Natural killer cell treated with Interleukin-12 subunit alpha and Interleukin-12 subunit beta and Interleukin-15 and Interleukin-18, amount 100 ng/mL, for 72 hours (primary cell): ENCODE measurements around the gene SPTBN1. TPM values are rescaled to one million over a fixed set of nuclear protein-coding genes. Genes with fewer than 3 reads are reported as not detected.
A peak's percentile ranks its signal among the peaks of the same experiment; 100 is the strongest.

ENCODE experiments used
- ATAC-seq, 2 donors: fragments of 150-1000 bp; cut with Tn5 transposase in 1 of 2; sonication (Bioruptor Pico), chemical (Tn5 transposase) in 1 of 2; 2 replicates each; pipeline ENCODE4 v1.10.0; 2021
- DNase-seq: peaks from one replicate; pipeline ENCODE4 v3.0.0; 2022; ENCODE audit warnings: low spot score
- H3K27ac Mint-ChIP-seq, 2 donors: 1 replicate in 1 of 2; 2 replicates in 1 of 2; pipeline ENCODE4 v1.8.0; 2022; ENCODE audit warnings: mixed read lengths in 2 of 2, mild to moderate bottlenecking in 1 of 2, moderate library complexity in 1 of 2
- H3K27me3 Mint-ChIP-seq, 2 donors: 1 replicate in 1 of 2; 2 replicates in 1 of 2; pipeline ENCODE4 v1.8.0; 2022; ENCODE audit warnings: mixed read lengths in 2 of 2
- H3K36me3 Mint-ChIP-seq: one replicate; pipeline ENCODE4 v1.8.0; 2022; ENCODE audit warnings: mixed read lengths
- H3K4me1 Mint-ChIP-seq, 2 donors: 1 replicate in 1 of 2; 2 replicates in 1 of 2; pipeline ENCODE4 v1.8.0; 2022; ENCODE audit warnings: low read depth in 2 of 2, mixed read lengths in 2 of 2, mild to moderate bottlenecking in 1 of 2
- H3K4me3 Mint-ChIP-seq: one replicate; pipeline ENCODE4 v1.8.0; 2022; ENCODE audit warnings: mixed read lengths
- H3K9me3 Mint-ChIP-seq: 2 replicates; pipeline ENCODE4 v1.8.0; 2022; ENCODE audit warnings: mixed read lengths
- total RNA-seq, 2 donors: library from RNA; stranded (reverse); gene quantifications; one replicate each; pipeline ENCODE4 v1.2.3, GENCODE V29; 2022

SPTBN1 gene
- total RNA-seq, 2 donors from 2014 or later = 39.1 to 41.8 TPM

DNA sequence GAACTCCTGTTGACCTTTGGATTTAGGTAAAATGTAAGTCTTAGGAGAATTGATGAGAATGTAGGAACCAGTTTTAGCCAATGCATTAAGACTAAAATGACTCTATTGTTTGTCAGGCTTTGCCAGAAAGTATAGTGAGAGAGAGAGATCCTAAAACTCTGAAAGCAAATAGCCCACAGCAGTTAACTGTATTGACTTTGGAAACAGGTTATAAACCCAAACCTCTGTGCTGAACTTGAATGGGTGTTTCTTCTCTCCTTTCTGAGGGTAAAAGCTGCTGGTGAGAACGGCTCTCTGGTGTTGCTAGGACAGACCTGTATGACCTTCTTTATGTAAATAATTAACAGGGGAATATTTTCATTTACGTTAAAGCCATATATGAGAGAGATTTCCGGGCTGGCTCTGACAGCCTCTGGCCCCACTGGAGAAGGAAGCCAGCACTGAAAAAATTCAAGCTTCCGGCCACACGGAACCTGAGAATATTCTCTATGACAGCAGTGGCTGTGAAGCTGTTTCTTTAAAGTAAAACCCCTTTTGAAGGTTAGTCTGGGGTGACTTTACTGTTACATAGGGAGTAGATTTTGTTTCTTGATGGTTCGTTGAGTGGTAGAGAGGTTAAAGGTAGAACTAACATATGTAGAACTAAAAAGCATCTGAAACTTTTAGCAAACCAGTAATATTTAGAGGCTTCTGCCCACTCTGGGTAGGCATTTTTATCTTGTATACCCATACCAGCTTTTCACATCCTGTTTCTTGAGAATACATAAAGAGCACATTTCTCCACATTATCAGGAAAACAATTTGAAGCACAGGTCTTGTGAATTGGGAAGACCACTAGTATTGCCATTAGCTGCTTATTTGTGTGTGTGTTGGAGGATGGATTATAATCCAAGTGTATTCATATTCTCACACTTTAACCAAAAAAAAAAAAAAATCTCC, 123.8 kb downstream of the SPTBN1 start:
- H3K4me3 Mint-ChIP-seq = peak overlapping the region; percentile 14
- no peaks in the 10 kb centered on the region for H3K36me3 Mint-ChIP-seq
- no peaks in the 10 kb centered on the region for H3K27me3 Mint-ChIP-seq
- peak overlapping the region; percentile 27 to 100 for H3K27ac Mint-ChIP-seq
- ATAC-seq = peak; percentile 31 to 86
- peaks cover 57 to 64% of the 10 kb centered on the region in 2 donors for H3K4me1 Mint-ChIP-seq
- no peaks in the 10 kb centered on the region for H3K9me3 Mint-ChIP-seq
- peak; percentile 75 for DNase-seq

DNA sequence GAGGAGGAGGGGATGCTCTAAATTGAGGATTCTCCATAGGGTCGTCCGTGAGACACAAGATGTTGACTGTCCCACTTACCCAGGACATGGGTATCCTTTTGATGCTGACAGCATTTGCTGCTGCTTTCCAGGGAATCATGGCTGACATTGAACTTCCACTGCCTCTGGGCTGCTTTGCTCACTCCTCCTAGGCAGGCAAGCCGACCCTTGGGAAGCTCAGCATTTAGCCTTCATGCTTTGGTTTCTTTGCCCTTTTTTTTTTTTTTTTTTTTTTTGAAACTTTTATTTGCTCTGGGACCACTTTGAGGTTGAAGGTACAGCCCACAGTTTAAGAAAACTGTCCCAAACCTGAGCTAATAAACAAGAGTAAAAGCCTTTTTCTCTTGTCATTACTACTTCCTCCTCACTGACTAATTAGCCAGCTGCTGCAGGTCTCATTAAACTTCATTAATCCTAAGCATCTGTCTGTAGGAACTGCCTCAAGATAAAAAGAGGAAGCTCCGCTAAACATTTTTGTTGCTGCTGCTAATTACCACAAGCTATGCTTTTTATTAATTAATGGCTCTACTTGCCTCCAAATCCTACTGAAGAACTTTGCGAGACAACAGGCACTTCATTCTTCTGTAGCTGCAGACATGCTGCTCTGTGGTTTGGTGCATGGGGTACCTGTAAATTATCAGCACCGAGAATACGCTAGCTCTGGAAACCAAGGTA, 125.4 kb downstream of the SPTBN1 start:
- ATAC-seq (no peak), DNase-seq (no peak)
- Mint-ChIP-seq H3K27me3 (no peaks in the 10 kb centered on the region), H3K36me3 (no peaks in the 10 kb centered on the region), H3K4me1 (peaks cover 52 to 59% of the 10 kb centered on the region in 2 donors), H3K27ac (peak overlapping the region in 1 of 2 donors; percentile 81), H3K4me3 (no peak overlapping the region), H3K9me3 (no peaks in the 10 kb centered on the region)

DNA sequence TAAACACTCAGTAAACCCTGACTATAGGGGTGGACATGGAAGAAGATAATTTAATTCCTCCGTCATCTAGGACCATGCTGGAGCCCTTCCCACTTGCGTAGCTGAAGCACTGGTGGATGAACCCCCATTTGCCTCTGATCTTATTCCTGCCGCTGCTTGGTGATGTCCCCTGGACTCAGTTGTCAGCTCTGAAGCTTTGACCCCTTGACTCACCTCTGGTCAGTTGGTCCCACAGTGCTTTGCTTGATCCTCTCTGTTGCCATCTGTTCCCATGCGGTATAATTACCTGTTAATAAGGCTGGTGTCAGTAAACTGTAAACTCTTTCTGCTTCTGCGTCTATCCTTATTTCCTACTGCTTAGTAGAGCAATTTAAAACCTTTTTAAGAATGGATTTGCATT, 126.9 kb downstream of the SPTBN1 start:
- no peaks in the 10 kb centered on the region for H3K9me3 Mint-ChIP-seq
- peak overlapping the region in 1 of 2 donors; percentile 81 for H3K27ac Mint-ChIP-seq
- H3K4me3 Mint-ChIP-seq = no peak overlapping the region
- no peak for ATAC-seq
- H3K4me1 Mint-ChIP-seq = peaks cover 49 to 60% of the 10 kb centered on the region in 2 donors
- no peaks in the 10 kb centered on the region for H3K36me3 Mint-ChIP-seq
- no peaks in the 10 kb centered on the region for H3K27me3 Mint-ChIP-seq
- no peak for DNase-seq

DNA sequence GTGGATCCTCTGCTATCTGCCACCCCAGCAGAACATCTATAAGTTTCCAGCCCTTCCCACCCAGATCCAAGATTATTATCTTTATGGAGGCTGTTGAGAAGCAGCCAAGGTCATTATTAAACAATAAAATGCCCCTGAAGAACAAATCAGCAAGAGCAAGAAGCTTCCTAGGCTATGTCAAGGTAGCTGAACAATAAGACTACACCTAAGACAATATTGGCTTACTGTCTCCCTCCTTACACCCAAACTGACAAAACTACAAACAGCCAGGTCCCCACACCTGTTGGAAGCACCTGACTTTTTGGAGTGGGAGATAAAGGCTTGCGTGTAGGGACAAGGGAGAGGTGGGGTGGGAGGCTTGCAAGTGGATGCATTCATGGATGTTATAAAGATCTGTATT, 128.5 kb downstream of the SPTBN1 start:
- DNase-seq (no peak), ATAC-seq (no peak)
- Mint-ChIP-seq H3K36me3 (no peaks in the 10 kb centered on the region), H3K4me1 (peaks cover 50 to 52% of the 10 kb centered on the region in 2 donors), H3K27me3 (peaks cover 0 to 3% of the 10 kb centered on the region in 2 donors), H3K9me3 (no peaks in the 10 kb centered on the region), H3K27ac (peak overlapping the region; percentile 50 to 51), H3K4me3 (no peak overlapping the region)

DNA sequence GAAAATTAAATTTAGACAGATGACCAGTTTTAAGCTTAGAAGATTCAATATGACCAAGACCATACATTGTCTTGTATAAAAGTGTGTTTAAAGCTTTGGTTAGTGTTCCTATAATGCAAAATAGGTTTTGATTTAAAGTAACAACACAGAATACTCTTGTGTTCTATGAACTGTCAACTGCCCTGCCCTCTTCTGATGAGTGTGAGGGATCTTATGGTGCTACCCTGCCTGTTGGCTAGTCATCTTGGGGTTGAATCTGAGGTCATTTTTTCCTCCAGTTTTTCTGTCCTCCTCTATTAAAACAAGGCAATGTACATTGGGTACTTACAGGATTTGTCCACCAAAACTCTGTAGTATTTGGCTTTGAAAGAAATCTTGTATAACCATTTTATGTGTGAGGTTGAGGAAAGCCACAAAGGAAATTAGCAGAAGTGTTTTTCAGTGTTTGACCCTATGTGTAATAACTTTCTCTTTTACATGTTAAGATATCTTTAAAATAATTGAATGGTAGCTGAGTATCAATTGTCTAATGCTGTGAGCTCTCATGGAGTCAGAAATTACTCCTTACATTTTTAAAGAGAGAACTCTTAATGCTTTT, 129.1 kb downstream of the SPTBN1 start:
- H3K4me1 Mint-ChIP-seq = peaks cover 46% of the 10 kb centered on the region in 2 donors
- peak overlapping the region; percentile 39 for H3K4me3 Mint-ChIP-seq
- H3K36me3 Mint-ChIP-seq = no peaks in the 10 kb centered on the region
- no peak for DNase-seq
- peaks cover 0 to 3% of the 10 kb centered on the region in 2 donors for H3K27me3 Mint-ChIP-seq
- H3K27ac Mint-ChIP-seq = peak overlapping the region; percentile 50 to 51
- no peaks in the 10 kb centered on the region for H3K9me3 Mint-ChIP-seq
- peak in 1 of 2 donors; percentile 36 for ATAC-seq

DNA sequence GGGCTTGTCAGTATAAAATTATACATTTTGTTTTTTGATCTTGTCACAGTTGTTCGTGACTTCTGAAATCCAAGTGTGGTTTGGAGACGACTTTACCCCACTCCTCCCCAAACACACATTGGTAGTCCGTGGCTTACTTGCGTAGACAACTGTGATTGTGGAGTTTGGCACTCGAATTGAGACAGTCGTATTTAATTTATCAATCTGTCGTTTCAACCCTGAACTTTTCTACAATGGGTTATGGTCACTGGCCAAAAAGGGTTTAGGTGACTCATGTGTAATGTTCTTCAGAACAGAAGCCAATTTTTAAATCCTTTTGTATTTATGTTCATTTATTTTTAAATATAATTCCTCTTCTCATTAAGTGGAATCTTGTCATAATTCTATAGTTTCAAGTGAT, 129.9 kb downstream of the SPTBN1 start:
- H3K4me3 Mint-ChIP-seq = no peak overlapping the region
- no peak for ATAC-seq
- H3K4me1 Mint-ChIP-seq = peaks cover 49 to 50% of the 10 kb centered on the region in 2 donors
- H3K9me3 Mint-ChIP-seq = no peaks in the 10 kb centered on the region
- H3K27me3 Mint-ChIP-seq = peaks cover 0 to 3% of the 10 kb centered on the region in 2 donors
- peak overlapping the region; percentile 50 to 51 for H3K27ac Mint-ChIP-seq
- no peaks in the 10 kb centered on the region for H3K36me3 Mint-ChIP-seq
- DNase-seq = no peak

DNA sequence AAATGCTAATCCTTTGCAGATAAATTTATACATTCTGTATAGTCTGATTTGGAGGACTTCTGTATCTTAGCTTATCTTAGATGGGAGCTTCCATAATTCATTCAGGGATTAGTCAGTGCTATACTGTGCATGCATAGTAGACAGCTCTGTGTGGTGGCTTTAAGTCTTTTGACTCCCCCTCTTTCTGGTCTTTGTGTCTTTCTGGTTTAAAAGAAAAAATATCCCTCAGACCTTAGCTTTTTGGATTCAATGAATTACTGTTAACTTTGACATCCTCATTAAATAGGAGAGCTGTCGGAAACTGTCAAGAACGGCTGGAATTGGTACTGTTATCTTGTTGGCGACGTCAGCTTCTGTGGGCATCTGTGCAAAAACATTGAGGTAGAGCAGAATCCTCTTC, 130.4 kb downstream of the SPTBN1 start:
- H3K27ac Mint-ChIP-seq = no peak overlapping the region
- H3K4me3 Mint-ChIP-seq = no peak overlapping the region
- ATAC-seq (no peak), DNase-seq (no peak)
- no peaks in the 10 kb centered on the region for H3K36me3 Mint-ChIP-seq
- H3K27me3 Mint-ChIP-seq = peaks cover 0 to 3% of the 10 kb centered on the region in 2 donors
- H3K4me1 Mint-ChIP-seq = peaks cover 49 to 53% of the 10 kb centered on the region in 2 donors
- H3K9me3 Mint-ChIP-seq = no peaks in the 10 kb centered on the region

DNA sequence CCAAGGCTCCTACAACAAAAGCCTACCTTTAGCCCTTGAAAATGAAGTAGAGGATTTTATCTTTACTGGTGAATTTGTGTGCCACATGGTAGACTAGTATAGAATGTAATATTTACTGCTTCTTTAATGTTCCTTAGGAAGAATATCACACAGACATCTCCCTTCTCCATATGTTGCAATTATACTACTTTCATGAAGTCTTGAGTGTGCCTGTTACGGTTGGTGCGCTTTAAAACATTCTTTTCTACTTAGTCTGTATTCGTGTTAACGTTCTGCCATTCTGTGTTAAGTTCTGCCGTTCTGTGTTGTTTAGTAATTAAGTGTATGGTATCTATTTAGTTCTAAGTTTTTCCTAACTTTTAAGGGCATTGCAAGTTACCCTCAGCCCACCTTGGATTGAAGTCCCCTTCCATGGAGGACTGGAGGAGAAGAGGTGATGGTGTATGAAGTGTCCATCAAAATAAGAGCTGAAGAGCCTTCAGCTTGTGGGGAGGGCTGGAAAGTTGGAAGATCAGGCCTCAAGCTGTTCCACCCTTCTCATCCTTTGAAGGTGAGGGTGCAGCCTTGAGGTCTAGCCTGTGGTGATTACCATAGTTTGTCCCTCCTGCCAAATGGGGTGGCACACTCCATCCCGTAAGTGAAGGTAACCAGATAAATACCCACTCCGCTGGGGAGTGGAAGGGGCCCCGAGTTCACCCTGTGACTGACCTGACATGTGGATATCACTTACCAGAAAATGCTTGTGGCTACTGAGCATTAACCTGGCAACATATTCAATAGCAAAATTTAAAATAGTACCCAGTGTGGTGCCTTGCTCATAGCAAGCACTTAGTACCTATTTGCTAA, 131.3 kb downstream of the SPTBN1 start:
- Mint-ChIP-seq H3K36me3 (no peaks in the 10 kb centered on the region), H3K27ac (peak overlapping the region; percentile 18 to 31), H3K27me3 (peaks cover 0 to 3% of the 10 kb centered on the region in 2 donors), H3K4me1 (peaks cover 42 to 46% of the 10 kb centered on the region in 2 donors), H3K4me3 (no peak overlapping the region), H3K9me3 (no peaks in the 10 kb centered on the region)
- no peak for DNase-seq
- ATAC-seq = no peak

DNA sequence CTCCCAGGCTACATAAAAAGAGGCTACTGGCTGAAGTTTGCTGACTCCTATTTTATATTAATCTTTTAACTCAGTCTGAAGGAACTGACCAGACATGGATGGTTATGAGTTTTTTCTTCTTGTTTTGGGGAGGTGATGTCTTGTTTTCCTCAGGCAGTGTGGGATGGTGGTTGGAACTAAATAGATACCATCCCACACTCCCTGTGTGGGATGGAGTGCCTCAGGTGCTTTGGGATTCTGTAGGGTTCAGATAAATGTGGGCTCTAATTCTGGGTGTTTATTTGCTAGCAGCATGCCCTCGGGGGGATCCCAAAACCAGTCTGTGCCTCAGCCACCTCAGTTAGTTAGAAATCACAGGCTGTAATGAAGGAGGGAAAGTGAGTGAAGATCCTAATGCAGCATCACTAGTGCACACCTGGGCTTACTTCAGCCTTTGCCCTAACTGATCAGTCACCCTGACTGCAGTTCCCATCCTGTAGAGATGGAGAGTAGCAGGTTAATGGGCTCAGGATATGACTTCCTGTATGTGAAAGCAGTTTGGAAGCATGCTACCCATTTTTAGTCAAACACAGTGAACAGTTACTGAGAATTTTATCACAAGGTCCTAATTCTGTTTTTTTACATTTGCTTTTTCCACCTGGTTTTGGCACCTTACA, 132.2 kb downstream of the SPTBN1 start:
- Mint-ChIP-seq H3K9me3 (no peaks in the 10 kb centered on the region), H3K36me3 (no peaks in the 10 kb centered on the region), H3K27ac (peak overlapping the region; percentile 31 to 65), H3K4me1 (peaks cover 36 to 42% of the 10 kb centered on the region in 2 donors), H3K4me3 (no peak overlapping the region), H3K27me3 (peaks cover 0 to 3% of the 10 kb centered on the region in 2 donors)
- ATAC-seq (no peak), DNase-seq (no peak)

DNA sequence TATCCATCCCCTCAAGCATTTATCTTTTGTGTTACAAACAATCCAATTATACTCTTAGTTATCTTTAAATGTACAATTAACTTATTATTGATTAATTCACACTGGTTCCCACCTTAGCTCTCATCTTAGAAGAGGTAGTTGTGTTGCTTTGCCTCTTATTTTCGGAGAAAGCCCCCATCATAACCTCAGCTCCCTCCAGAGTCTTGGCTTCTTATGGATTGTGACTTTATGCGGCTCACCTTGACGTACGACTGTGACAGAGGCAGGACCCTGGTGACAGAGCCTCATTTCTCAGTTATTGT, 132.9 kb downstream of the SPTBN1 start:
- Mint-ChIP-seq H3K4me1 (peaks cover 36 to 44% of the 10 kb centered on the region in 2 donors), H3K27ac (peak overlapping the region; percentile 59 to 65), H3K4me3 (peak overlapping the region; percentile 19), H3K27me3 (peaks cover 0 to 3% of the 10 kb centered on the region in 2 donors), H3K9me3 (no peaks in the 10 kb centered on the region), H3K36me3 (no peaks in the 10 kb centered on the region)
- DNase-seq (no peak), ATAC-seq (no peak)

DNA sequence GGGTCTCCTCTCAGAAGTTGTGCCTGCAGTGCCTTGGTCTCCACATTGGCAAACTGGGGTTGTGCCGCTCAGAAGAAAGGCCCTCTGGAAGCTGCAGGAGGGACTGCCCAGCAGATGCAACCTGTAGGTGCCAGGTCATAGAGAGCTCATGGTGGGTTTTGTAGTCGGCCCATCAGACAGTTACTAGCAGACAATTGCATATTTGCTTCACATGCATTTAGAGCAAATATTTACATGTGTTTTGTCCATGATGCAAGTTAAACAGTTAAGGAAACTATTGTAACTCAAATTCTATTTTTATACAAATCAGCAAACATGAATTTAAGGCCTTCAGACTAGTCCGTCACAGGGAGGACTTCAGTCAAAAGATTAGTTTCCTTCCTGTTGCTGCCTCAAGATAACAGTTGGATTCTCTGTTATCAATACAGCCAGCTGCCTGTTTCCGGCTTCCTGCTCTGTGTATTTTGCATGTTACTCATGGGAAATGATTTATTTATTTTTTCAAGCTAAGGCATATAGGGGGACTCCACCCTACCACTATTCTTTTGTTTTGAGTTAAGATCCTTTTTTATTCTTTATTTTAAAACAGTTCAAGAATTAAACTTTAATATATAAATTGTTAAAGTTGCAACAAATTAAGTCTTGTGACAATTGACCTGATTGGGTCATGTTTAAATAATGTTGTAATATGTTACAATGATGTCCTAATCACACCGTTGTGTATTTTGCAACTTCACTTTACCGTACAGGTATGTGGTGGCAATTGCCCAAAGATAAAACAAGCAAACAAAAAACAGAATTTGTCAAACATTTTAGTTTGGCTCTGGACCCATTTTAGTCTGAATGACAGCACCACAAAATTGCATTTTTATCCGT, 133.5 kb downstream of the SPTBN1 start:
- Mint-ChIP-seq H3K27me3 (peaks cover 0 to 3% of the 10 kb centered on the region in 2 donors), H3K4me1 (peaks cover 32 to 41% of the 10 kb centered on the region in 2 donors), H3K4me3 (peak overlapping the region; percentile 19), H3K27ac (peak overlapping the region; percentile 59 to 65), H3K9me3 (no peaks in the 10 kb centered on the region), H3K36me3 (no peaks in the 10 kb centered on the region)
- DNase-seq (no peak), ATAC-seq (peak; percentile 73 to 76)
